ENCODE data around the gene SUV39H1.

The SUV39H1 gene

GRCh38 chrX:48713847-48714246, 17.3 kb downstream of the SUV39H1 start:
- DNase-seq (no peak), ATAC-seq (peak; percentile 7)

DNA sequence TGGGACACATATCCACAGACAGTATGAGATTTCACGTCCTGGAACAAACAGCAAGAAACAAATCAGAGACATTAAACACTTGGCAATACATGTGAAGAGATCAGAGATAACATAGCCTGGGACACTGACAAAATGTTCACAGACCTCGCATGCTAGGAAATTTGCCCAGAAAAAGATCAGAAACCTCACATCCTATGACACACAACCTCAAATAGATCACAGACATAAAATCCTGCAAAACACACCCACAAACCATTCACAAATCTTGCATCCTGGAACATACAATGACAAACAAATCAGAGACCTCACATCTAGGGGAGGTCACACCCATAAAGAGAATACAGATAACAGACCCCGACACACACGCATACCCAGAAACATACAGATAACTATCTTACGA, 18.0 kb downstream of the SUV39H1 start:
- ATAC-seq (no peak), DNase-seq (no peak)

- DNase-seq: no peak
Observed at GRCh38 chrX:48715072-48715471, 18.5 kb downstream of the SUV39H1 start.

DNA sequence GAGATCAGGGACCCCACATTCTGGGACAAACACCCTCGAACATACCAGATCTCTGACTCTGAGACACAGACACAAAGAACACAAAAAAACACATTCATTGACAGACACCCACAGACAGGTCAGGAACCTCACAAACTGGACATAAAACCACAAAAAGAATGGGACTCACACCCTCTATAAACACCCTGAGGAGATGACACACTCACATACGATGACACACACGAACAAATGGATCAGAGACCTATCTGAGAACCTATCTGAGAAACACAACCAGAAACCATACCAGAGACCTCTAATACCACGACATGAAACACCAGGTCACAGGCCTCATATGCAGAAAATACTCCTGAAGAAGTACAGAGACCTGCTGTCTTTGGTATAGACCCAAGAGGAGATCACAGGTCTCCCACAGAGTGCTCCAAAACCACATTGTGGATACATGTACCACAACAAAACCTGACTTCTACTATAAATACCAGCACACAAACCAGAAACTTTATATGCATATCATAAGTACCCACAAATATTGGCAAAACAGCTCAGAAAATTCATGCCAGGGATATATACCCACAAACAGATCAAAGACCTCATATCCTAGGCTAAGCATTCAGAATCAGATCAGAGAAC, 19.5 kb downstream of the SUV39H1 start:
- DNase-seq (no peak), ATAC-seq (no peak)

More at GRCh38 chrX:48715072-48715471, 18.5 kb downstream of the SUV39H1 start:
- peak; percentile 19 for ATAC-seq

- ATAC-seq: peak; percentile 54
- no peak for DNase-seq
Observed at GRCh38 chrX:48719958-48720357, 23.4 kb downstream of the SUV39H1 start.

- peak; percentile 77 for ATAC-seq
- no peak for DNase-seq
Observed at GRCh38 chrX:48720577-48721250, 24.2 kb downstream of the SUV39H1 start.

GRCh38 chrX:48721916-48722315, 25.4 kb downstream of the SUV39H1 start:
- ATAC-seq (no peak), DNase-seq (no peak)

DNA sequence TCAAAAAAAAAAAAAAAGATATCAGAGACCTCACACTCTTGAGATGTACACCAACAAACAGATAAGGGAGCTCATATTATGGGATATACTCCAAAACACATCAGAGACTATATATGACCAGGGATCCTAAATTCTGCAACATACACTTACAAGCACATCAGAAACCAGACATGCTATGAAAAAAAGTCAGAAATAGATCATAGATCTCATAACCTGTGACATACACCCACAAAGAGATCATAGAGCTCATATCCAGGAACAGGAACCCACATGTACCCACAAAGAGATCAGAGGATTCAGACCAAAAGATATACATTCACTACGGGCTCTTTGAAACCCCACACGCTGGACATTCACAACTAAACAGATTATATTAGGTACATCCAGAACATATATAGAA, 30.1 kb downstream of the SUV39H1 start:
- ATAC-seq (no peak), DNase-seq (no peak)

DNA sequence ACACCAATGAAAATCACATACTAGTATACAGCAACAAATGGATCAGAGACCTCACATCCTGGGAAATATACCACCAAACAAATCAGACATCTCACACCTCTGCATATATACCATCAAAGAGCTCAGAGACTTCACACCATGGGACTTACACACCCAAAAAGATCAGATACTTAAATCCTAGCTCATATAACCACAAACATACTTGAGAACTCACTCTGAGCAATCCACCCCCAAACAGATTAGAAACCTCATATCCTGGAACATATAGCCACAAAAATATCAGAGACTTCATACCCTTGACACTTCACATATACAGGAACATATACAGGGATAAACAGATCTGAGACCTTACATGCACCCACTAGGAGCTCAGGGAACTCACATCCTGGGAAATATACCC, 32.1 kb downstream of the SUV39H1 start:
- DNase-seq: no peak
- no peak for ATAC-seq

DNA sequence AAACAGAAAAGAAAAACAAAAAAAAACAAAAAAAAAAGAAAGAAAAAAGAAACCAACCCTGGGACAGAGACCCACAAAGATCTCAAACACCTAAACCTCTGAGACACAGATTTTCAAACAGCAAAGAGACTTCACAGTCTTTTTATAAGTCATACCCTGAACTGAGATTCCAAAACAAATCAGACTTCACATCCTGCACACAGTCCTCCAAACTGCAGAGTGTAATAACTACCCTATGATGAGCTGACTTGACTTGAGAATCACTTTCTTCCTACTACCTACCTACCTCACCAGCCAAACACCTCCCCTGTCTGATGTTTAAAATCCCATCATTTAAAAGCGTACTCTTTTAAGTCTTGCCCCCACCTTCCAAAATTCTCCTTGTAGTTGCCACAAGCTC, 39.8 kb downstream of the SUV39H1 start:
- DNase-seq (no peak), ATAC-seq (no peak)

DNA sequence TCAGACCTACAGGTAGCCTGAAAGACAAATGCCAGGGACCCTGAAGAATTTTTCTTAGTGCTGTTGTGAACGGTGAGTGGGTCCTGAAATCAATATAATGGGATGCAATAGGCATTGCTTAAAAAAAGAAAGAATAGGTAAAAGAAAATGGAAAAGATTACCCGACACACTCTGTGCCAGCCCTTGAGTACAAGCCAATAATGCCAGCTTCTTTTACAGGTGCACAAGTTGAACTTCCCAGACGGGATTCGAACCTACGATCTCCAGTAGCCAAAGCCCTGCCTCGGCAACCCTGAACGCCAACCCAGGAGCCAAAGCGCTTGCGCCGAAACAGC, 40.3 kb downstream of the SUV39H1 start:
- DNase-seq: no peak
- no peak for ATAC-seq

- peak; percentile 81 for DNase-seq
- ATAC-seq: peak; percentile 99
Observed at GRCh38 chrX:48737213-48737938, 40.8 kb downstream of the SUV39H1 start.

DNA sequence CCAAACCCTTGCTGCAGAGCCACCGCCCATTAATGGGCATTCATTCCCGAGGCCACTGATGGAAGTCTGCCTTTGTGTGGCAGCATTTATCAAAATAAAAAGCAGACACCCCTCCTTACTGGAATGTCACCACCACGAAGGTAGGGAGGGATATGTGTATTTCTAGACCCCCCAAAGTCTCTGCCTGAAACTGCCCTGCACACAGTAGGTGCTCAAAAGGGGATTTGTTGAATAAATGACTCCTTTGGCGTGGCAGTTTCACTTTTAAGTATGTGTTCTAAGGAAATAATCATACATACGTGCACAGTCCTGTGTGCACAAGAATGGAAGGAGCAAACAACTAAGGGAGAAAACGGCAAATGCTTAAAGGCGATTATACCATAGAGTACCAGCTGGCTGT, 41.4 kb downstream of the SUV39H1 start:
- ATAC-seq: no peak
- no peak for DNase-seq

- ATAC-seq (no peak), DNase-seq (no peak)
Observed at GRCh38 chrX:48741834-48742233, 45.3 kb downstream of the SUV39H1 start.

DNA sequence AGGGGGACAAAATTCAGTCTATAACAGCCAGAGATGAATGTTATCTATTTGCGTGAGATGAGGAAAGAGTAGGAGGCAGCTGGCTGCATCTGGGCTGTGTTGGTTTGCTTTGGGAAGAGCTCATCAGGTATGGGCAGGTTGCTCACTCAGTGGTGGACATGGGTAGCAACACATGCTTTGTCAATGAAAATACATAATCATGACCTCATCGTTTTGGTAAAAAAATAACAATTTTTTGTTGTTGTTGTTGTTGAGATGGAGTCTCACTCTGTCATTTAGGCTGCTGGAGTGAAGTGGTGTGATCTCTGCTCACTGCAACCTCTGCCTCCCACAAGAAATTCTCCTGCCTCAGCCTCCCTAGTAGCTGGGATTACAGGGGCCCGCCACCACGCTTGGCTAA, 48.7 kb downstream of the SUV39H1 start:
- DNase-seq (no peak), ATAC-seq (no peak)

DNA sequence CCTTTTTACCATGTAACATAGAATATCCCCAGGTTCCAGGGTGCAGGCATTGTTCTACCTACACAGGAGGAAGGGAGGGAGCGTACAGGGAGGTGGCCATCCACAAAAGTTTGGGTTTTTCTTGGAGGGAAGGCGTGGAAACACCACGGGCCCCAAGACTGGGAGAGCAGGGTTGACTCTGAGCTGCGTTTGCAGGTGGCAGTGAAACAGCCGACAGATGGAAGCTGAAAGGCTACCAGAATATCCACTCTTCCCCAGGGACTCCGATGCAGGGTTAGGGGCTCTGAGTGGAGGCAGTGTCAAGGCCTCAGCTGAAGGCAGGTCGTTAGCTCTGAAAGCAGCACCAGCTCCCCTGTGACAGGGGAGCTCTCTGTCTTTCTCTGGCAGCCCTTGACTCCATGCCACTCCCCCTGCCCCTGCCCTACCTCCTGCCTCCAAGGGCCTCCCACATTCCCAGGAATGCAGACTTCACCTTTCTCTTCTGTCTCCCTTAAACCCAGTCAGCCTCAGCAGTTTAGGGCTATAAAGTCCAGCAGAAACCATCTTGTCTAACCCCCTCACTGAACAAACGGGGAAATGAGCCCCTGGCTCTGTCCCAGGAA, 51.0 kb downstream of the SUV39H1 start:
- ATAC-seq (no peak), DNase-seq (no peak)

DNA sequence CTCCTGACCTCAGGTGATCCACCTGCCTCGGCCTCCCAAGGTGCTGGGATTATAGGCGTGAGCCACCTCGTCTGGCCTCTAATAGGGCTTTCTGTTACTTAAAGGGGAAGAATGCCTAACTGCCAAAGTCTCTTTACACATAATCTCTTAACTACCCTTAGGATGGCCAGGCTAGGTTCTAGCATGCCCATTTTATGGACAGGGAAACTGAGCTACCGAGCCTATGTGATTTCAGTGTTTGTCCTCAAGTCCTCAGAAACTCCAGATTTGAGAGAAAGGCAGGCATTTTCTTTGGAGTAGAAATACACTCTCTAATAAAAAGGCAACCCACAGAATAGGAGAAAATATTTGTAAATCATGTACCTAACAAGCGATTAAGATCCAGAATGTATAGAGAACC, 52.6 kb downstream of the SUV39H1 start:
- ATAC-seq: no peak
- no peak for DNase-seq

DNA sequence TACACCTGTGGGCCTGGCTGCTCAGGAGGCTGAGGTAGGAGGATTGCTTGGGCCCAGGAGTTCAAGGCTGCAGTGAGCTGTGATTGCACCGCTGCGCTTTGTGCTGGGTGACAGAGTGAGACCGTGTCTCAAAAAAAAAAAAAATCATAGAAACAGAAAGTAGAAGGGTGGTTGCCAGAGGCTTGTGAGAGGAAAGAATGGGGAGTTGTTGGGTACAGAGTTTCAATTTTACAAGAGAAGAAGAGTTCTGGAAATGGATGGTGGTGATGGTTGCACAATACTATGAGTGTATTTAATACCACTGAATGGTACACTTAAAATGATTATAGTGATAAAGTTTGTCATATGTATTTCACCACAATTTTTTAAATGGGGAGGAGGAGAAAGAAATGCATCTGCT, 54.8 kb downstream of the SUV39H1 start:
- ATAC-seq: peak; percentile 63
- no peak for DNase-seq

GRCh38 chrX:48752498-48752897, 56.0 kb downstream of the SUV39H1 start:
- DNase-seq: no peak

GRCh38 chrX:48753708-48754228, 57.2 kb downstream of the SUV39H1 start:
- no peak for ATAC-seq

More at GRCh38 chrX:48752498-48752897, 56.0 kb downstream of the SUV39H1 start:
- no peak for ATAC-seq

DNA sequence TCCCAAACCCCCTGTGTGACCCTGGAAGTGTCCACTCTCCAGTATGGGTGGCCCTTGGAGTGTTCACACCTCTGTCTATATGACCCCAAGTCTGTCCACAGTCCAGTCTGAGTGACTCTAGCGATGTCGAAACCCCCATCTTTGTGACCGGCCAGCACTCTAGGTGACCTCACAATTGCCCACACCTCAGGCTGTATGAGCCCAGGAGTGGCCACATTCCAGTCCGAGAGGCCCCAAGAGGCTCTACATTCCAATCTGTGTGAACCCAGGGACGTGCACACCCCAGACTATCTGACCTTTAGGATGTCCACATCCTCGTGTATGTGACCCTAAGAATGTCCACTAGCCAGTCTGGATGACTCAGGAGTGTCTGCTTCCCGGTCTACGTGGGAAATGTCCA, 57.7 kb downstream of the SUV39H1 start:
- ATAC-seq (no peak), DNase-seq (no peak)

More at GRCh38 chrX:48753708-48754228, 57.2 kb downstream of the SUV39H1 start:
- no peak for DNase-seq

Data from stimulated activated naive CD8-positive, alpha-beta T cell treated with anti-CD3 and anti-CD28 coated beads, Interleukin-15, Interleukin-2, amounts not matched to agents 100 U/mL and 50 U/mL, for 24 hours (primary cell).